ENCODE results near the gene EPS15.
"Not testable (repeated sequence)": the region's sequence is repeated elsewhere in the genome, so short reads cannot be mapped to it uniquely, and the experiment has no call there.

The EPS15 gene

GRCh38 chr1:51514733-51515132 is 4.3 kb downstream of the EPS15 start:
- no peak for DNase-seq

- DNase-seq = no peak
Observed at GRCh38 chr1:51512606-51513005, 6.5 kb downstream of the EPS15 start.

GRCh38 chr1:51512120-51512519 is 6.9 kb downstream of the EPS15 start:
- DNase-seq = no peak

- DNase-seq = no peak
Observed at GRCh38 chr1:51509773-51510172, 9.3 kb downstream of the EPS15 start.

- DNase-seq = no peak
Observed at GRCh38 chr1:51506537-51506936, 12.5 kb downstream of the EPS15 start.

- DNase-seq = no peak
Observed at GRCh38 chr1:51504806-51505525, 14.1 kb downstream of the EPS15 start.

GRCh38 chr1:51501218-51501630 is 17.8 kb downstream of the EPS15 start:
- DNase-seq = not testable (repeated sequence)

- no peak for DNase-seq
Observed at GRCh38 chr1:51499694-51500093, 19.4 kb downstream of the EPS15 start.

- no peak for DNase-seq
Observed at GRCh38 chr1:51498924-51499323, 20.1 kb downstream of the EPS15 start.

- no peak for DNase-seq
Observed at GRCh38 chr1:51497340-51497739, 21.7 kb downstream of the EPS15 start.

GRCh38 chr1:51494138-51494830 is 24.8 kb downstream of the EPS15 start:
- no peak for DNase-seq

GRCh38 chr1:51491166-51491981 is 27.7 kb downstream of the EPS15 start:
- no peak for DNase-seq

GRCh38 chr1:51489472-51489871 is 29.6 kb downstream of the EPS15 start:
- DNase-seq = no peak

- no peak for DNase-seq
Observed at GRCh38 chr1:51488372-51489050, 30.6 kb downstream of the EPS15 start.

- no peak for DNase-seq
Observed at GRCh38 chr1:51487628-51488027, 31.4 kb downstream of the EPS15 start.

GRCh38 chr1:51484591-51484990 is 34.5 kb downstream of the EPS15 start:
- DNase-seq = no peak

- no peak for DNase-seq
Observed at GRCh38 chr1:51482881-51483280, 36.2 kb downstream of the EPS15 start.

GRCh38 chr1:51474832-51475620 is 44.0 kb downstream of the EPS15 start:
- not testable (repeated sequence) for DNase-seq

GRCh38 chr1:51473331-51474115 is 45.5 kb downstream of the EPS15 start:
- no peak for DNase-seq

- DNase-seq = no peak
Observed at GRCh38 chr1:51472359-51472758, 46.7 kb downstream of the EPS15 start.

GRCh38 chr1:51469518-51469917 is 49.5 kb downstream of the EPS15 start:
- no peak for DNase-seq

Measured in activated CD4-positive, alpha-beta T cell treated with anti-CD3 and anti-CD28 coated beads, Interleukin-2, amount 50 U/mL, for 1 hour (primary cell).